ENCODE results near the gene MSH2. TPM values are rescaled to one million over a fixed set of nuclear protein-coding genes. Genes with fewer than 3 reads are reported as not detected.
A peak's percentile ranks its signal among the peaks of the same experiment; 100 is the strongest.
"Not testable (repeated sequence)": the region's sequence is repeated elsewhere in the genome, so short reads cannot be mapped to it uniquely, and the experiment has no call there.

Gene MSH2
- total RNA-seq, 1 experiment from 2014 or later = 53.8 TPM

GRCh38 chr2:47407976-47408375 lies 5.0 kb downstream of the MSH2 start:
- not testable (repeated sequence) for DNase-seq (ENCODE audit: low read depth)

- DNase-seq (ENCODE audit: low read depth) = no peak
Measured at GRCh38 chr2:47414682-47415458, 11.9 kb downstream of the MSH2 start.

GRCh38 chr2:47420214-47420613 lies 17.3 kb downstream of the MSH2 start:
- no peak for DNase-seq (ENCODE audit: low read depth)

GRCh38 chr2:47420683-47421082 lies 17.7 kb downstream of the MSH2 start:
- DNase-seq (ENCODE audit: low read depth) = not testable (repeated sequence)

- DNase-seq (ENCODE audit: low read depth) = no peak
Measured at GRCh38 chr2:47422016-47422415, 19.1 kb downstream of the MSH2 start.

GRCh38 chr2:47422560-47422959 lies 19.6 kb downstream of the MSH2 start:
- DNase-seq (ENCODE audit: low read depth) = peak; percentile 28

GRCh38 chr2:47426786-47427185 lies 23.8 kb downstream of the MSH2 start:
- DNase-seq (ENCODE audit: low read depth) = no peak

GRCh38 chr2:47429795-47430194 lies 26.8 kb downstream of the MSH2 start:
- peak; percentile 23 for DNase-seq (ENCODE audit: low read depth)

GRCh38 chr2:47433006-47433405 lies 30.1 kb downstream of the MSH2 start:
- DNase-seq (ENCODE audit: low read depth) = not testable (repeated sequence)

GRCh38 chr2:47433445-47433844 lies 30.5 kb downstream of the MSH2 start:
- not testable (repeated sequence) for DNase-seq (ENCODE audit: low read depth)

GRCh38 chr2:47437287-47437686 lies 34.3 kb downstream of the MSH2 start:
- DNase-seq (ENCODE audit: low read depth) = peak; percentile 40

GRCh38 chr2:47438106-47438505 lies 35.1 kb downstream of the MSH2 start:
- DNase-seq (ENCODE audit: low read depth) = no peak

- no peak for DNase-seq (ENCODE audit: low read depth)
Measured at GRCh38 chr2:47438783-47439182, 35.8 kb downstream of the MSH2 start.

GRCh38 chr2:47451790-47452189 lies 48.8 kb downstream of the MSH2 start:
- no peak for DNase-seq (ENCODE audit: low read depth)

GRCh38 chr2:47452761-47453160 lies 49.8 kb downstream of the MSH2 start:
- no peak for DNase-seq (ENCODE audit: low read depth)

GRCh38 chr2:47454818-47455217 lies 51.9 kb downstream of the MSH2 start:
- DNase-seq (ENCODE audit: low read depth) = not testable (repeated sequence)

GRCh38 chr2:47455411-47455810 lies 52.5 kb downstream of the MSH2 start:
- DNase-seq (ENCODE audit: low read depth) = no peak

GRCh38 chr2:47456851-47457250 lies 53.9 kb downstream of the MSH2 start:
- no peak for DNase-seq (ENCODE audit: low read depth)

- DNase-seq (ENCODE audit: low read depth) = no peak
Measured at GRCh38 chr2:47457268-47457667, 54.3 kb downstream of the MSH2 start.

- DNase-seq (ENCODE audit: low read depth) = no peak
Measured at GRCh38 chr2:47459021-47459420, 56.1 kb downstream of the MSH2 start.

GRCh38 chr2:47460766-47461165 lies 57.8 kb downstream of the MSH2 start:
- DNase-seq (ENCODE audit: low read depth) = no peak

GRCh38 chr2:47471429-47472116 lies 68.6 kb downstream of the MSH2 start:
- no peak for DNase-seq (ENCODE audit: low read depth)

- DNase-seq (ENCODE audit: low read depth) = no peak
Measured at GRCh38 chr2:47479863-47480262, 76.9 kb downstream of the MSH2 start.
